Prostate gland (tissue), 2 donors: ENCODE measurements around the gene KRT78. TPM values are rescaled to one million over a fixed set of nuclear protein-coding genes. Genes with fewer than 3 reads are reported as not detected.

Source experiments
- DNase-seq: peaks from one replicate; pipeline ENCODE4 v3.0.0-alpha.2; 2019; ENCODE audit warnings: low spot score
- H3K27ac ChIP-seq, 2 donors: fragments of 200-600 bp; sonication (generic); 2 replicates each; pipeline ENCODE4 v1.5.1; 2017 to 2019
- H3K27me3 ChIP-seq: fragments of 200-600 bp; sonication (generic); replicated peaks from 2 replicates; pipeline ENCODE4 v1.5.1; 2019; ENCODE audit not compliant: insufficient read depth
- H3K36me3 ChIP-seq, 2 donors: fragments of 200-600 bp; sonication (generic); 1 replicate in 1 of 2; 2 replicates in 1 of 2; pipeline versions ENCODE4 v1.5.1 to v1.8.1; 2017 to 2019
- H3K4me1 ChIP-seq: fragments of 200-600 bp; sonication (generic); replicated peaks from 2 replicates; pipeline ENCODE4 v1.5.1; 2019
- H3K4me3 ChIP-seq, 2 donors: fragments of 200-600 bp; sonication (generic); 2 replicates each; pipeline ENCODE4 v1.5.1; 2017 to 2019
- H3K9me3 ChIP-seq: fragments of 200-600 bp; sonication (generic); 2 replicates; pipeline ENCODE4 v1.5.1; 2017
- CTCF ChIP-seq, 4 experiments: fragments of 200-600 bp in 2 of 4; fragments of 450-650 bp in 2 of 4; sonication (generic) in 2 of 4; IDR thresholded peaks; 1 replicate in 3 of 4; 2 replicates in 1 of 4; pipeline ENCODE4 v1.5.1; 2016 to 2019; ENCODE audit warnings: antibody characterized with exemption in 4 of 4, mild to moderate bottlenecking in 2 of 4, moderate library complexity in 2 of 4
- POLR2A ChIP-seq: fragments of 450-650 bp; IDR thresholded peaks from one replicate; pipeline ENCODE4 v1.6.1; 2016; ENCODE audit warnings: antibody characterized with exemption, mild to moderate bottlenecking
- POLR2AphosphoS5 ChIP-seq: sonication (generic); formaldehyde crosslinking; IDR thresholded peaks from one replicate; pipeline ENCODE4 v1.6.1; 2017; ENCODE audit warnings: antibody characterized with exemption
- WGBS: methylation state at CpG from one replicate; pipeline ENCODE4 v1.1.5; 2018; 5-methylcytosine and 5-hydroxymethylcytosine counted together
- intact Hi-C: fragments of 100-400 bp; cut with DNase I; formaldehyde crosslinking; loops from one replicate; pipeline ENCODE4 v1.14.2; 2022
- total RNA-seq, 2 donors: library from RNA; depleted of rRNA; stranded (reverse); fragments of >200 nt; gene quantifications; one replicate each; pipeline ENCODE4 v1.1.0, GENCODE V29; 2016

Gene KRT78
- total RNA-seq, 2 donors from 2014 or later: 1.0 TPM; not detected in 1

- Histone ChIP-seq H3K27ac (no peak overlapping the region), H3K36me3 (no peaks in the 10 kb centered on the region), H3K4me3 (no peak overlapping the region), H3K9me3 (no peaks in the 10 kb centered on the region), H3K4me1 (no peaks in the 10 kb centered on the region), H3K27me3 (peaks cover 3% of the 10 kb centered on the region)
- 95% methylated on average over 6 of the region's 6 CpGs for WGBS
- no peak for TF ChIP-seq POLR2A
- TF ChIP-seq POLR2AphosphoS5: no peak
- no peak for TF ChIP-seq CTCF (IDR thresholded peaks at IDR 0.05)
- no peak for DNase-seq
- intact Hi-C loops: no loop called here
Observed at GRCh38 chr12:52837781-52838608, 10.8 kb downstream of the KRT78 start.

GRCh38 chr12:52837413-52837741, 11.4 kb downstream of the KRT78 start:
- 77% methylated on average over 9 of the region's 9 CpGs for WGBS
- Histone ChIP-seq H3K9me3 (no peaks in the 10 kb centered on the region), H3K36me3 (no peaks in the 10 kb centered on the region), H3K27ac (no peak overlapping the region), H3K27me3 (peaks cover 3% of the 10 kb centered on the region), H3K4me1 (no peaks in the 10 kb centered on the region), H3K4me3 (no peak overlapping the region)
- TF ChIP-seq POLR2AphosphoS5: no peak
- TF ChIP-seq CTCF (IDR thresholded peaks at IDR 0.05): no peak
- TF ChIP-seq POLR2A: no peak
- no peak for DNase-seq
- intact Hi-C loops: no loop called here

GRCh38 chr12:52836491-52837412, 12.0 kb downstream of the KRT78 start:
- intact Hi-C loops: no loop called here
- 94% methylated on average over 9 of the region's 9 CpGs for WGBS

GRCh38 chr12:52836042-52836466, 12.7 kb downstream of the KRT78 start:
- Histone ChIP-seq H3K27me3 (peaks cover 3% of the 10 kb centered on the region), H3K27ac (no peak overlapping the region)

More at GRCh38 chr12:52836491-52837412, 12.0 kb downstream of the KRT78 start:
- DNase-seq: no peak
- no peak overlapping the region for H3K4me3 ChIP-seq
- no peaks in the 10 kb centered on the region for H3K9me3 ChIP-seq
- TF ChIP-seq POLR2AphosphoS5: no peak
- no peak for TF ChIP-seq POLR2A
- TF ChIP-seq CTCF (IDR thresholded peaks at IDR 0.05): no peak
- H3K36me3 ChIP-seq: no peaks in the 10 kb centered on the region
- H3K27ac ChIP-seq: no peak overlapping the region
- H3K27me3 ChIP-seq: peaks cover 3% of the 10 kb centered on the region
- no peaks in the 10 kb centered on the region for H3K4me1 ChIP-seq

More at GRCh38 chr12:52836042-52836466, 12.7 kb downstream of the KRT78 start:
- intact Hi-C loops: no loop called here
- DNase-seq: no peak
- no peaks in the 10 kb centered on the region for H3K9me3 ChIP-seq
- 93% methylated on average over 7 of the region's 7 CpGs for WGBS
- no peak for TF ChIP-seq CTCF (IDR thresholded peaks at IDR 0.05)
- TF ChIP-seq POLR2A: no peak
- no peak for TF ChIP-seq POLR2AphosphoS5
- H3K36me3 ChIP-seq: no peaks in the 10 kb centered on the region
- H3K4me3 ChIP-seq: no peak overlapping the region
- H3K4me1 ChIP-seq: no peaks in the 10 kb centered on the region
